Liver (tissue), 3 donors: Measurements from ENCODE around the gene RPL7L1.

Experiments
- ATF3 ChIP-seq: IDR thresholded peaks from 2 replicates; pipeline ENCODE4 v1.6.1; 2016; ENCODE audit warnings: antibody characterized with exemption
- CTCF ChIP-seq: fragments of 150-350 bp; IDR thresholded peaks from 2 replicates; pipeline ENCODE4 v1.5.1; 2017; ENCODE audit warnings: improper control_type of control experiment, low read depth, low read length; ENCODE audit not compliant: missing input control
- EGR1 ChIP-seq, 2 donors: IDR thresholded peaks; 2 replicates each; pipeline ENCODE4 v1.6.1; 2016 to 2018; ENCODE audit warnings: antibody characterized with exemption in 2 of 2, low read depth in 2 of 2
- GABPA ChIP-seq, 2 donors: IDR thresholded peaks in 1 of 2; conservative IDR thresholded peaks in 1 of 2; 2 replicates each; pipeline ENCODE4 v1.6.1; 2016; ENCODE audit warnings: antibody characterized with exemption in 2 of 2, mild to moderate bottlenecking in 1 of 2, moderate library complexity in 1 of 2
- HNF4A ChIP-seq, 2 donors: conservative IDR thresholded peaks; 2 replicates each; pipeline ENCODE4 v1.6.1; 2016; ENCODE audit warnings: antibody characterized with exemption in 2 of 2, mild to moderate bottlenecking in 2 of 2
- MAX ChIP-seq: IDR thresholded peaks from 2 replicates; pipeline ENCODE4 v1.6.1; 2016; ENCODE audit warnings: antibody characterized with exemption
- RAD21 ChIP-seq, 2 donors: IDR thresholded peaks; 2 replicates each; pipeline ENCODE4 v1.6.1; 2016; ENCODE audit warnings: antibody characterized with exemption in 2 of 2, mild to moderate bottlenecking in 2 of 2
- REST ChIP-seq: IDR thresholded peaks from 2 replicates; pipeline ENCODE4 v1.6.1; 2016; ENCODE audit warnings: antibody characterized with exemption, mild to moderate bottlenecking
- TAF1 ChIP-seq: conservative IDR thresholded peaks from 2 replicates; pipeline ENCODE4 v1.6.1; 2016; ENCODE audit warnings: antibody characterized with exemption, mild to moderate bottlenecking
- YY1 ChIP-seq: IDR thresholded peaks from 2 replicates; pipeline ENCODE4 v1.6.1; 2016; ENCODE audit warnings: antibody characterized with exemption, mild to moderate bottlenecking
- ZBTB33 ChIP-seq: IDR thresholded peaks from 2 replicates; pipeline ENCODE4 v1.6.1; 2016; ENCODE audit warnings: antibody characterized with exemption
- donor health status: healthy.
- donor health status: healthy.

GRCh38 chr6:42923666-42924065 lies 44.2 kb downstream of the RPL7L1 start:
- no peak for TF ChIP-seq RAD21 (IDR thresholded peaks at IDR 0.05)
- TF ChIP-seq MAX: no peak
- no peak for TF ChIP-seq REST
- TF ChIP-seq CTCF: no peak
- no peak for TF ChIP-seq HNF4A (conservative IDR thresholded peaks at IDR 0.05)
- TF ChIP-seq TAF1: no peak
- TF ChIP-seq YY1: no peak
- no peak for TF ChIP-seq ZBTB33
- TF ChIP-seq ATF3: no peak
- TF ChIP-seq EGR1 (IDR thresholded peaks at IDR 0.05; ENCODE audit: low read depth in 2 of 2): no peak
- no peak for TF ChIP-seq GABPA (IDR thresholded peaks at IDR 0.05 in 1 of 2, conservative IDR thresholded peaks at IDR 0.05 in 1 of 2)
